ENCODE measurements around the gene MPZL1. TPM values are rescaled to one million over a fixed set of nuclear protein-coding genes. Genes with fewer than 3 reads are reported as not detected.
A peak's percentile ranks its signal among the peaks of the same experiment; 100 is the strongest.

The MPZL1 gene
- total RNA-seq, 3 donors from 2014 or later, result 43.5 to 86.8 (median 86.2) TPM

DNA sequence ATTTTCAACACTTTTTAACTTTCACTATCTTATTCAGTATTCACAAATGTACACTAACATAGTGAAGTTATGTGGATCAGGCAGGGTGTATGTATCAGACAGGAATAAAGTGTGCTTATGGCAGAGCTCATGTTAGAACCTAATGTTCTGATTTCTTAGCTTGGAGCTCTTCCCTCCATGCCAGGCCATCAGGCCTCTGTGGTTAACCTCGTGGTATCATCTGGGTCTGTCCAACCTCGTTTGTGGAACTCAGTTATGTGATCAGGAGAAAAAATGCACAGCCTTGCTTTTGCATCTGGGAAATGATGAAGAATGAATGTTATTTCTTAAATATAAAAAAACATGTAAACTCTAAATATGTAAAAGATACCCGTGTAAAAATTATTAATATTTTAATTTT is 86.9 kb downstream of the MPZL1 start:
- no peaks in the 10 kb centered on the region for H3K4me1 ChIP-seq
- no peak overlapping the region for H3K4me3 ChIP-seq
- no peak for DNase-seq (ENCODE audit: low spot score in 2 of 2)
- intact Hi-C loops (cut with DNase I; ENCODE audit: low total_unique reads), result loop anchor here (10.0 kb wide), 1 partner anchor 84 kb away; the partner anchor contains the start of gene MPZL1
- TF ChIP-seq POLR2AphosphoS5 (IDR thresholded peaks at IDR 0.05) (no peak), POLR2A (IDR thresholded peaks at IDR 0.05) (no peak)
- TF ChIP-seq, protein P1, sequence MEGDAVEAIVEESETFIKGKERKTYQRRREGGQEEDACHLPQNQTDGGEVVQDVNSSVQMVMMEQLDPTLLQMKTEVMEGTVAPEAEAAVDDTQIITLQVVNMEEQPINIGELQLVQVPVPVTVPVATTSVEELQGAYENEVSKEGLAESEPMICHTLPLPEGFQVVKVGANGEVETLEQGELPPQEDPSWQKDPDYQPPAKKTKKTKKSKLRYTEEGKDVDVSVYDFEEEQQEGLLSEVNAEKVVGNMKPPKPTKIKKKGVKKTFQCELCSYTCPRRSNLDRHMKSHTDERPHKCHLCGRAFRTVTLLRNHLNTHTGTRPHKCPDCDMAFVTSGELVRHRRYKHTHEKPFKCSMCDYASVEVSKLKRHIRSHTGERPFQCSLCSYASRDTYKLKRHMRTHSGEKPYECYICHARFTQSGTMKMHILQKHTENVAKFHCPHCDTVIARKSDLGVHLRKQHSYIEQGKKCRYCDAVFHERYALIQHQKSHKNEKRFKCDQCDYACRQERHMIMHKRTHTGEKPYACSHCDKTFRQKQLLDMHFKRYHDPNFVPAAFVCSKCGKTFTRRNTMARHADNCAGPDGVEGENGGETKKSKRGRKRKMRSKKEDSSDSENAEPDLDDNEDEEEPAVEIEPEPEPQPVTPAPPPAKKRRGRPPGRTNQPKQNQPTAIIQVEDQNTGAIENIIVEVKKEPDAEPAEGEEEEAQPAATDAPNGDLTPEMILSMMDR (IDR thresholded peaks at IDR 0.05), result no peak
- H3K9me3 ChIP-seq, result no peaks in the 10 kb centered on the region
- H3K27ac ChIP-seq, result no peak overlapping the region
- H3K27me3 ChIP-seq, result no peaks in the 10 kb centered on the region
- H3K36me3 ChIP-seq, result no peaks in the 10 kb centered on the region

DNA sequence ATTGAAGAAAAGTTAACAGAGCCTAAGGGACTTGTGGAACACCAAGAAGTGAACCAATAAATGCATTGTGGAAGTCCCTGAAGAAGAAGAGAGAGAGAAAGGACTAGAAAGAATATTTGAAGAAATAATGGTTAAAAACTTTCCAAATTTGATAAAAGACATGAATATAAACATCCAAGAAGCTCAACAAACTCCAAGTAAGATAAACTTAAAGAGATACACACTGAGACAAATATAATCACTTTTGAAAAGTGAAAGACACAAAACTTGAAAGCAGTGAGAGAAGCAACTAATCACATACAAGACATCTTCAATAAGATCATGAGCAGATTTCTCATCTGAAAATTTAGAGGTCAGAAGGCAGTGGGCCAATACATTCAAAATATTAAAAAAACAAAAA is 91.2 kb downstream of the MPZL1 start:
- Histone ChIP-seq H3K27me3 (no peaks in the 10 kb centered on the region), H3K9me3 (peaks cover 0 to 11% of the 10 kb centered on the region in 2 donors), H3K36me3 (no peaks in the 10 kb centered on the region), H3K4me3 (no peak overlapping the region), H3K4me1 (no peaks in the 10 kb centered on the region), H3K27ac (no peak overlapping the region)
- intact Hi-C loops (cut with DNase I; ENCODE audit: low total_unique reads), result no loop called here
- DNase-seq (ENCODE audit: low spot score in 2 of 2), result no peak
- TF ChIP-seq, protein P1 (IDR thresholded peaks at IDR 0.05), result no peak
- TF ChIP-seq POLR2A (IDR thresholded peaks at IDR 0.05), result no peak

DNA sequence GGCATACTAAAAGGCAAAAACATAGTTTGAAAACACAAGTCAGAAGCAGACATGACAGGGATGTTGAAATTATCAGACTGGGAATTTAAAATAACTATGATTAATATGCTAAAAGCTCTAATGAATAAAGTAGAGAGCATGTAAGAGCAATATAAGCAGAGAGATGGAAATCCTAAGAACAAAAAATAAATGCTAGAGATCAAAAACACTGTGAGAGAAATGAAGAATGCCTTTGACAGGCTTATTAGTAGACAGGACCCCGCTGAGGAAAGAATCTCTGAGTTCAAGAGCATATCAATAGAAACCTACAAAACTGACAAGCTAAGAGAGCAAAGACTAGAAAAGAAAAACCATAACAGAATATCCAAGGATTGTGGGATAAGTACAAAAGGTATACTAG is 93.9 kb downstream of the MPZL1 start:
- Histone ChIP-seq H3K27me3 (no peaks in the 10 kb centered on the region), H3K36me3 (no peaks in the 10 kb centered on the region), H3K27ac (no peak overlapping the region), H3K4me3 (no peak overlapping the region), H3K4me1 (no peaks in the 10 kb centered on the region), H3K9me3 (peaks cover 0 to 11% of the 10 kb centered on the region in 2 donors)
- intact Hi-C loops (cut with DNase I; ENCODE audit: low total_unique reads), result no loop called here
- TF ChIP-seq, protein P1 (IDR thresholded peaks at IDR 0.05), result no peak
- TF ChIP-seq POLR2A (IDR thresholded peaks at IDR 0.05), result no peak
- no peak for TF ChIP-seq POLR2AphosphoS5 (IDR thresholded peaks at IDR 0.05)
- no peak for DNase-seq (ENCODE audit: low spot score in 2 of 2)

DNA sequence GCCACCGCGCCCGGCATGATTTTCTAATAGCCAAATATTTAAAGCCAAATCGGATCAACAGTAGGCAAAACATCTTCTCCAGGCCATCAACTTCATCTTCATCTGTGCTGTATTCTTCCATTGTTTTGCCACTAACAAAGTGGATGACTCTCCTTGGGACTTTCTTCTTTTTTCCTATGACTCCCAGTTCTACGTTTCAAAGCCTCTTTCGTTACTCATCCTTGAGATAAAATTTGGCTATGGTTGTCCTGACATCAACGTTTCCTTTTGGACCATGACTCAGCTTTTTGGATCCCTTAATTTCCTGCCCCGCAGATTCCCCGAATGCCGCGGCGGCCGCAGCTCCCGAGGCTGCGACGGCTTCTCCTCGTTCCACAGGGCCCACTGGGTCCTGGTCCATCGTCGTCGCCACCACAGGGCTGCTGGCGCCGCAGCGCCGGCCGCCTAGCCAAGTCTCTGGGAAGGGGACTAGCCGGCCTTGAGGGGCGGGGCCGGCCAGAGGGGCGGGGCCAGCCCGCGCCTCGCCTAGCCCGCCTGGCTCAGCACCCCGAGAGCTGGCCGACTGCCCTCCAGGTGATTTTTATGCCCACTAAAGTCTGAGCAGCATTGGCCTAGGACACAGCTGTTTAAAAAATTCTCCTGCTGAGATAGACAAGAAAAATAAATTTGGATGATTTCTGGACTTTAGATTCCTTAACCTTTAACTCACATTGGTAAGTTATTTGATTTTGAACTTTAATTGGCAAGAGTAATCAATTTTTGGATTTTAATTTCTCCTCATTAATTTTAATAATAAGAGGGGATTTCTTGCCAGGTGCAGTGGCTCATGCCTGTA is 98.3 kb downstream of the MPZL1 start:
- intact Hi-C loops (cut with DNase I; ENCODE audit: low total_unique reads), result no loop called here
- Histone ChIP-seq H3K36me3 (no peaks in the 10 kb centered on the region), H3K4me3 (peak overlapping the region; percentile 27 to 60 (median 44)), H3K27ac (peak overlapping the region; percentile 80 to 85), H3K4me1 (no peaks in the 10 kb centered on the region), H3K27me3 (no peaks in the 10 kb centered on the region), H3K9me3 (peaks cover 0 to 6% of the 10 kb centered on the region in 2 donors)
- no peak for TF ChIP-seq POLR2A (IDR thresholded peaks at IDR 0.05)
- TF ChIP-seq, protein P1 (IDR thresholded peaks at IDR 0.05), result no peak
- peak; percentile 40 to 67 (median 55) for TF ChIP-seq POLR2AphosphoS5 (IDR thresholded peaks at IDR 0.05)
- DNase-seq (ENCODE audit: low spot score in 2 of 2), result peak; percentile 69 to 93

DNA sequence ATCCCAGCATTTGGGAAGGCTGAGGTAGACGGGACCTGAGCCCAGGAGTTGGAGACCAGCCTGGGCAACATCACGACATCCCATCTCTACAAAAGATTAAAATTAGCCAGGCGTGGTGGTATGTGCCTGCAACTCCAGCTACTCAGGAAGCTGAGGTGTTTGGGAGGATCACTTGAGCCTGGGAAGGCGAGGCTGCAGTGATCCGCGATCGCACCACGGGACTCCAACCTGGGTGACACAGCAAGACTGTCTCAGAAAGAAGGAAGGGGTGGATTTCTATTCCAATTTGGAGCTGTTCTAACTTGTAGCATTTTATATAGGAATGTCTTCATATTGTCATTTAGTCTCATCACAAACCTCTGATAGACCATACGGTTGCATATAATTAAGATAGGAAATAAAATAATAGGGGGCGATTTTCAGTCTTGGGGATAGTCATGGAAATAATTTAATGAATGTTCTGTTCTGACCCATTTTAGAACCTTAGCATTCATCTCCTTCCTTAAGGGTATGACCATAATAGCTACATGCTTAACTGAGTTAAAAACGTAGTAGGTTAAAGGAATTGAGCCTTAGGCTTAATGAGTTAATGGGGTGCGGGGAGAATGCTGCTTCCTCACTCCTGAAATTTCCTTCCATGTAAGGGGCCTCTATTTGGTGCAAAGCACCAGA is 99.0 kb downstream of the MPZL1 start:
- TF ChIP-seq POLR2A (IDR thresholded peaks at IDR 0.05), result no peak
- TF ChIP-seq POLR2AphosphoS5 (IDR thresholded peaks at IDR 0.05), result no peak
- TF ChIP-seq, protein P1 (IDR thresholded peaks at IDR 0.05), result no peak
- DNase-seq (ENCODE audit: low spot score in 2 of 2), result no peak
- peak overlapping the region in 2 of 3 donors; percentile 44 to 60 for H3K4me3 ChIP-seq
- H3K36me3 ChIP-seq, result no peaks in the 10 kb centered on the region
- intact Hi-C loops (cut with DNase I; ENCODE audit: low total_unique reads), result no loop called here
- no peaks in the 10 kb centered on the region for H3K27me3 ChIP-seq
- H3K4me1 ChIP-seq, result no peaks in the 10 kb centered on the region
- H3K9me3 ChIP-seq, result no peaks in the 10 kb centered on the region
- peak overlapping the region; percentile 80 to 85 for H3K27ac ChIP-seq

All from breast epithelium (tissue), 4 donors.